ENCODE measurements around the gene GNG13. TPM values are rescaled to one million over a fixed set of nuclear protein-coding genes. Genes with fewer than 3 reads are reported as not detected.

GNG13 gene
- total RNA-seq, 1 donor from 2014 or later = not detected

GRCh38 chr16:804193-805048 is 3.9 kb upstream of the GNG13 start:
- TF ChIP-seq, protein P1, sequence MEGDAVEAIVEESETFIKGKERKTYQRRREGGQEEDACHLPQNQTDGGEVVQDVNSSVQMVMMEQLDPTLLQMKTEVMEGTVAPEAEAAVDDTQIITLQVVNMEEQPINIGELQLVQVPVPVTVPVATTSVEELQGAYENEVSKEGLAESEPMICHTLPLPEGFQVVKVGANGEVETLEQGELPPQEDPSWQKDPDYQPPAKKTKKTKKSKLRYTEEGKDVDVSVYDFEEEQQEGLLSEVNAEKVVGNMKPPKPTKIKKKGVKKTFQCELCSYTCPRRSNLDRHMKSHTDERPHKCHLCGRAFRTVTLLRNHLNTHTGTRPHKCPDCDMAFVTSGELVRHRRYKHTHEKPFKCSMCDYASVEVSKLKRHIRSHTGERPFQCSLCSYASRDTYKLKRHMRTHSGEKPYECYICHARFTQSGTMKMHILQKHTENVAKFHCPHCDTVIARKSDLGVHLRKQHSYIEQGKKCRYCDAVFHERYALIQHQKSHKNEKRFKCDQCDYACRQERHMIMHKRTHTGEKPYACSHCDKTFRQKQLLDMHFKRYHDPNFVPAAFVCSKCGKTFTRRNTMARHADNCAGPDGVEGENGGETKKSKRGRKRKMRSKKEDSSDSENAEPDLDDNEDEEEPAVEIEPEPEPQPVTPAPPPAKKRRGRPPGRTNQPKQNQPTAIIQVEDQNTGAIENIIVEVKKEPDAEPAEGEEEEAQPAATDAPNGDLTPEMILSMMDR (IDR thresholded peaks at IDR 0.05) = no peak
- Histone ChIP-seq H3K9me3 (no peaks in the 10 kb centered on the region), H3K27ac (no peak overlapping the region), H3K4me3 (no peak overlapping the region), H3K36me3 (no peaks in the 10 kb centered on the region), H3K4me1 (peaks cover 24% of the 10 kb centered on the region), H3K27me3 (ENCODE audit: low read depth) (peaks cover 23% of the 10 kb centered on the region)
- no peak for ATAC-seq
- no peak for DNase-seq
- intact Hi-C loops (cut with DNase I) = no loop called here

GRCh38 chr16:803754-804080 is 3.2 kb upstream of the GNG13 start:
- Histone ChIP-seq H3K4me3 (no peak overlapping the region), H3K4me1 (peaks cover 23% of the 10 kb centered on the region), H3K36me3 (no peaks in the 10 kb centered on the region), H3K9me3 (no peaks in the 10 kb centered on the region), H3K27me3 (ENCODE audit: low read depth) (peaks cover 30% of the 10 kb centered on the region), H3K27ac (no peak overlapping the region)
- DNase-seq = no peak
- ATAC-seq = no peak
- intact Hi-C loops (cut with DNase I) = no loop called here
- TF ChIP-seq, protein P1 (IDR thresholded peaks at IDR 0.05) = no peak

DNA sequence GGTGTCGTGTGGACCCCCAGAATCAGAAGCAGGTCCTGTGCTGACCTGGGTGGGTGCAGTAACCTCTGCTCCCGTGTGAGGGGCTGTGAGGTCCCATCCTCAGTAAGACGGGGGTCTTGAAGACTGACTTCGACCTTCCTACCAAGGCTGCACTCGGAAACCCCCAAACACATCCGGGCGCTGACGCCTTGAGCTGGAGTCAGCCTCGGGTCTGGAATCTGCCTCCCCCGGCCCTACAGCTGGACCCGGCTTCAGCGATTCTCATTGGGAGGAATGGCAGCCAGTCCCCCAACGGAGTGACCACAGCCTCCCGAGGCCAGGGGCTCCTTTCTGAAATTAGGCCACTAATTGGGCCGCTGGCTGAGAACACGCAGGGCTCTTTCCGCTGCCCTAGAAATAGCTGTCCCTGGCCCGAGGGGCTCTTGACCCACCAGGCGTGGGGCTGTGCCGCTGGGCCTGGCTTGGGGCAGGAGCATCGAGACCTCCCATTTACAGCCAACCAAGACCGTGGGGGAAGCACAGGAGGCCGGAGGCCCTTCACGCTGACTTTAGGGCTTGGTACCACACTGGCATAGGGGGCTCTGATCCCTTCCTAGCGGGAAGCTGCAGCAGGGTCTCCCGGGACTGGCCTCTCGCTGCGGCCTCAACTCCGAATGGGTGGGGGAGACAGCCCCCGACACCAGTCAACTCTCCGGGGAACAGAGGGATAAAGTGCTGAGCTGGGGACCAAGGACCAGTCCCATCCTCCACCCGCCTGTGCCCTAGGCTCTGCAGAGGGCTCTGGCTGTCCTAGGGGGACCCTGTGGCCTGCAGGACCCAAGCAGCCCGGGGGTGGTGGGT is 2.6 kb upstream of the GNG13 start:
- H3K4me1 ChIP-seq = peaks cover 17% of the 10 kb centered on the region
- H3K9me3 ChIP-seq = no peaks in the 10 kb centered on the region
- no peaks in the 10 kb centered on the region for H3K36me3 ChIP-seq
- TF ChIP-seq, protein P1 (IDR thresholded peaks at IDR 0.05) = no peak
- DNase-seq = no peak
- no peak overlapping the region for H3K27ac ChIP-seq
- H3K27me3 ChIP-seq (ENCODE audit: low read depth) = peaks cover 32% of the 10 kb centered on the region
- no peak overlapping the region for H3K4me3 ChIP-seq
- ATAC-seq = no peak
- intact Hi-C loops (cut with DNase I) = no loop called here

DNA sequence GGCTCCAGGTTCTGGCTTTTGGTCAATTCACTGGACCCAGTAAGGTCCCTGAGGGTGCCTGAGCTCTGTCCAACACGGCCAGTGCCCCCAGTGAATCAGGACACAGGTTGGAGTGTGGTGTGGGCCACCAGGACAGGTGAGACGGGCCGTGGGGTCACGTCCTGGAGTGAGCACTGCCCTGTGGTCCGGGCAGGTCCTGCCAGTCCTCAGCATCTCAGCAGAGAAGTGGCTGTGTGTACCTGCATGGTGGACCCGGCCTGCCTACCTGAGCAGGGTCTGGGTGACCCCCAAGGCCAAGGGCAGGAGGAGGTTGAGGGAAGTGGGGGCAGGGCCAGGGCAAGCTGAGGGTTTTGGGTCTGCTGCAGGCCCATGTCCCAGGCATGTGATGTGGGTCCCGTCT is 1.9 kb upstream of the GNG13 start:
- no peak for ATAC-seq
- TF ChIP-seq, protein P1 (IDR thresholded peaks at IDR 0.05) = no peak
- Histone ChIP-seq H3K9me3 (no peaks in the 10 kb centered on the region), H3K4me3 (no peak overlapping the region), H3K27me3 (ENCODE audit: low read depth) (peaks cover 32% of the 10 kb centered on the region), H3K27ac (no peak overlapping the region), H3K4me1 (peaks cover 15% of the 10 kb centered on the region), H3K36me3 (no peaks in the 10 kb centered on the region)
- DNase-seq = no peak
- intact Hi-C loops (cut with DNase I) = no loop called here

DNA sequence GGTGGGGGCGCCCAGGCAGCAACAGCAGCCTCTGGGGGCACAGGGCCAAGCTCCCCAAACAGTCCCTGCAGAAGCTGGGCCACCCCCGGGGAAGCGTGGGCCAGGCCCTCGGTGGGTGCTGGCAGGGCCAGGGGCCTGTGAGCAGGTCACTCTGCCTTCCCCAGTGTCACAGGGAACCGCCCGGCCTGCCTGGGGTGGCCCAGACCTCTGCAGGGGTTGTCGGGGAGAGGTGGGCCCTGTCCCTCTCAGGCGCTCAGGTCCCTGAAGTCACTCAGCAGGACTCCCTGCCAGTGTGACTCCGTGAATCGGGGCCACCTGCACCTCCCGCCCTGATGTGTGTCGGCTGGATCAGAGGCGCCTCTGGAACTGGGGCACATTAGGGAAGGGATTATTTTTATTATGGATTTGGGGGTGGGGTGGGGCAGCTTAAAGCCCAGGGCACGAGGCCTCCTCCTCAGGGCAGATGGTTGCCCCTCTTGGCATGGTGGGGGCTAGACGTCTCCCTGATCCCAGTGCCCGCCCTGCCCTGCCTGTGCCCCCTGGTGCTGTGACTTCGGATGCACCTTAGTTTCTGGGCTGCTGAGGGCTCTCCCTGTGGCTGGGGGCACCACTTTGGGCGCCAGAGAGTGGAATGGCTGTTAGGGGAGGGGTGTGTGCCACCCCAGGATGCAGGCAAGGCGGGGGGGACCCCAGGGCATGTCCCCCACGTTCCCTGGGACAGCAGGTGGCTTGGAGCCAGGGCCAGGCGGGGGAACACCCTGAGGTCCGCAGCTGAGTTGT is 1.2 kb upstream of the GNG13 start:
- H3K9me3 ChIP-seq = no peaks in the 10 kb centered on the region
- TF ChIP-seq, protein P1 (IDR thresholded peaks at IDR 0.05) = no peak
- intact Hi-C loops (cut with DNase I) = no loop called here
- ATAC-seq (no peak), DNase-seq (no peak)
- no peaks in the 10 kb centered on the region for H3K36me3 ChIP-seq
- peaks cover 32% of the 10 kb centered on the region for H3K27me3 ChIP-seq (ENCODE audit: low read depth)
- H3K4me1 ChIP-seq = peaks cover 13% of the 10 kb centered on the region
- no peak overlapping the region for H3K27ac ChIP-seq
- no peak overlapping the region for H3K4me3 ChIP-seq

Data from lower lobe of right lung (tissue), 2 donors.